Endothelial cell of umbilical vein (primary cell): ENCODE measurements around the gene EN2. TPM values are rescaled to one million over a fixed set of nuclear protein-coding genes. Genes with fewer than 3 reads are reported as not detected.
A peak's percentile ranks its signal among the peaks of the same experiment; 100 is the strongest.

Experiments
- BruUV-seq: library from RNA; stranded (reverse); fragments of 400-500 nt; replicated peaks from 2 replicates; lab custom pipeline; 2021; lab: Mats Ljungman, UMichigan
- CTCF ChIA-PET: fragments of 300-600, 350-600 bp; sonication (Branson Sonifier 250); formaldehyde crosslinking; loops from one replicate; lab custom pipeline; 2021; ENCODE audit warnings: antibody characterized with exemption, inconsistent platforms; lab: Charles Lee
- POLR2A ChIA-PET: fragments of 300-600, 350-600 bp; sonication (Branson Sonifier 250); formaldehyde crosslinking; loops from one replicate; lab custom pipeline; 2021; ENCODE audit warnings: antibody characterized with exemption, inconsistent platforms; lab: Charles Lee
- DNase-seq: peaks from one replicate; pipeline ENCODE4 v3.0.0-alpha.2; 2011; ENCODE audit warnings: low read depth, low spot score
- FAIRE-seq: peaks from 2 replicates; lab custom pipeline; 2011; peaks lifted over from hg19 to GRCh38; lab: Jason Lieb, UNC
- H2AFZ ChIP-seq: 2 replicates; pipeline ENCODE4 v1.6.0; 2012; ENCODE audit warnings: low read depth, low read length, control low read depth, inconsistent platforms
- H3K27ac ChIP-seq: 2 replicates; pipeline ENCODE4 v1.5.1; 2011; ENCODE audit warnings: low read depth, mild to moderate bottlenecking, control low read depth, low read length, moderate library complexity; ENCODE audit not compliant: insufficient read depth
- H3K27me3 ChIP-seq, 2 experiments: 2 replicates each; pipeline versions ENCODE4 v1.6.0 to v1.6.1; 2011; ENCODE audit warnings: low read length in 2 of 2, mixed read lengths in 1 of 2; ENCODE audit not compliant: control insufficient read depth in 2 of 2, insufficient read depth in 2 of 2
- H3K36me3 ChIP-seq, 2 experiments: 2 replicates in 1 of 2; 3 replicates in 1 of 2; pipeline ENCODE4 v1.5.1; 2011; ENCODE audit warnings: low read length in 2 of 2, mild to moderate bottlenecking in 1 of 2, moderate library complexity in 1 of 2; ENCODE audit not compliant: control insufficient read depth in 2 of 2, insufficient read depth in 2 of 2; ENCODE audit errors: extremely low read depth in 1 of 2
- H3K4me1 ChIP-seq: 3 replicates; pipeline ENCODE4 v1.5.1; 2011; ENCODE audit warnings: mild to moderate bottlenecking, low read length; ENCODE audit not compliant: control insufficient read depth, insufficient read depth; ENCODE audit errors: extremely low read depth
- H3K4me2 ChIP-seq: 2 replicates; pipeline ENCODE4 v1.6.1; 2011; ENCODE audit warnings: low read length, control low read depth, mixed read lengths; ENCODE audit not compliant: insufficient read depth
- H3K4me3 ChIP-seq, 3 experiments: fragments of 200-600 bp in 1 of 3; sonication (generic), shearing (Covaris generic) in 1 of 3; replicated peaks in 1 of 3; 2 replicates each; pipeline ENCODE4 v1.5.1; 2011 to 2016; ENCODE audit warnings: control low read depth in 3 of 3, low read length in 3 of 3, mild to moderate bottlenecking in 2 of 3, inconsistent platforms in 1 of 3, low read depth in 1 of 3, moderate library complexity in 1 of 3; ENCODE audit not compliant: insufficient read depth in 1 of 3
- H3K79me2 ChIP-seq: 2 replicates; pipeline ENCODE4 v1.6.0; 2012; ENCODE audit warnings: low read length, inconsistent platforms; ENCODE audit not compliant: control insufficient read depth, insufficient read depth
- H3K9ac ChIP-seq: replicated peaks from 2 replicates; pipeline ENCODE3; 2011; ENCODE audit warnings: low read length, control low read depth; ENCODE audit not compliant: insufficient read depth; ENCODE audit errors: extremely low read depth
- H3K9me1 ChIP-seq: replicated peaks from 3 replicates; pipeline ENCODE4 v1.6.0; 2011; ENCODE audit warnings: mild to moderate bottlenecking, low read length; ENCODE audit not compliant: control insufficient read depth, insufficient read depth; ENCODE audit errors: extremely low read depth
- H3K9me3 ChIP-seq: replicated peaks from 2 replicates; pipeline ENCODE4 v1.5.1; 2012; ENCODE audit warnings: low read length, inconsistent platforms; ENCODE audit not compliant: control insufficient read depth, insufficient read depth
- H4K20me1 ChIP-seq: replicated peaks from 2 replicates; pipeline ENCODE3; 2011; ENCODE audit warnings: mild to moderate bottlenecking, low read length; ENCODE audit not compliant: control insufficient read depth, insufficient read depth; ENCODE audit errors: extremely low read depth
- EZH2 ChIP-seq: IDR thresholded peaks from 2 replicates; pipeline ENCODE4 v1.6.1; 2012; ENCODE audit warnings: borderline replicate concordance, low read depth, mild to moderate bottlenecking, moderate library complexity, low read length, inconsistent platforms; ENCODE audit not compliant: severe bottlenecking
- GATA2 ChIP-seq: IDR thresholded peaks from 2 replicates; pipeline ENCODE4 v1.7.0; 2011; ENCODE audit warnings: low read depth, mild to moderate bottlenecking, moderate library complexity, mixed read lengths, low read length; ENCODE audit not compliant: insufficient read length, insufficient read depth
- MAX ChIP-seq: IDR thresholded peaks from 2 replicates; pipeline ENCODE4 v1.6.1; 2011; ENCODE audit not compliant: insufficient read depth, insufficient read length
- MYC ChIP-seq: IDR thresholded peaks from one replicate; pipeline ENCODE4 v1.6.1; 2011; ENCODE audit warnings: mild to moderate bottlenecking, low read depth, low read length
- POLR2A ChIP-seq: IDR thresholded peaks from 2 replicates; pipeline ENCODE4 v1.6.1; 2012; ENCODE audit warnings: low read depth, mild to moderate bottlenecking, control low read depth, low read length
- dilution Hi-C: fragments of 300-500 bp; cut with MboI; formaldehyde crosslinking; loops from one replicate; pipeline ENCODE4 v1.15.0; 2019; ENCODE audit warnings: low sequenced_read_pairs; ENCODE audit not compliant: extremely low pct_ligation_motif_present
- intact Hi-C: fragments of 100-400 bp; cut with micrococcal nuclease; formaldehyde crosslinking; loops from one replicate; pipeline ENCODE4 v1.10.0; 2022
- polyA plus RNA-seq, 4 experiments: library from polyadenylated mRNA; depleted of rRNA in 3 of 4; stranded (reverse) in 3 of 4; unstranded in 1 of 4; fragments of >200 nt; gene quantifications; 2 replicates each; pipeline versions ENCODE4 v1.2.1 to v1.2.3, GENCODE V29; 2011 to 2012; ENCODE audit warnings: missing spikeins in 1 of 4
- total RNA-seq: library from RNA; stranded (reverse); gene quantifications from 2 replicates; pipeline ENCODE4 v1.2.3, GENCODE V29; 2021

Gene EN2
- total and polyA plus RNA-seq, 2 donors (not counting 3 experiments of a cell fraction or from before 2014, with no cell fraction given): not detected

GRCh38 chr7:155458878-155459699, 1.2 kb downstream of the EN2 start:
- H3K79me2 ChIP-seq: no peaks in the 10 kb centered on the region
- H3K9me3 ChIP-seq: no peaks in the 10 kb centered on the region
- H2AFZ ChIP-seq: no peak overlapping the region
- H3K27ac ChIP-seq: no peak overlapping the region
- no peaks in the 10 kb centered on the region for H3K4me1 ChIP-seq
- dilution Hi-C loops (no loop called here), intact Hi-C loops (loop anchor here (5.0 to 10.0 kb wide), 5 partner anchors 73 to 457 kb away; partner anchors contain the start of gene PAXIP1)
- H3K4me2 ChIP-seq: no peak overlapping the region
- H3K27me3 ChIP-seq: peaks cover 77 to 96% of the 10 kb centered on the region in 2 experiments
- ChIA-PET POLR2A (no interaction called here), CTCF (no interaction called here)
- no peaks in the 10 kb centered on the region for H3K36me3 ChIP-seq
- no TSS peak for BruUV-seq
- H4K20me1 ChIP-seq: no peaks in the 10 kb centered on the region
- no peaks in the 10 kb centered on the region for H3K9me1 ChIP-seq
- no peak overlapping the region for H3K4me3 ChIP-seq
- TF ChIP-seq GATA2: no peak
- no peak for TF ChIP-seq MYC
- TF ChIP-seq EZH2: peak; percentile 95
- no peak overlapping the region for H3K9ac ChIP-seq
- DNase-seq (no peak), FAIRE-seq (no peak)

- TF ChIP-seq MAX: no peak
- no peak for TF ChIP-seq GATA2
- TF ChIP-seq EZH2: peak; percentile 50
- no peak for TF ChIP-seq POLR2A
- TF ChIP-seq MYC: no peak
- H3K9me3 ChIP-seq: no peaks in the 10 kb centered on the region
- ChIA-PET POLR2A (no interaction called here), CTCF (no interaction called here)
- no peak overlapping the region for H3K4me2 ChIP-seq
- H4K20me1 ChIP-seq: no peaks in the 10 kb centered on the region
- FAIRE-seq (no peak), DNase-seq (no peak)
- H3K9ac ChIP-seq: no peak overlapping the region
- BruUV-seq: no TSS peak
- H3K27me3 ChIP-seq: peaks cover 76 to 96% of the 10 kb centered on the region in 2 experiments
- H2AFZ ChIP-seq: no peak overlapping the region
- H3K27ac ChIP-seq: no peak overlapping the region
- H3K9me1 ChIP-seq: no peaks in the 10 kb centered on the region
- no peaks in the 10 kb centered on the region for H3K79me2 ChIP-seq
- dilution Hi-C loops (no loop called here), intact Hi-C loops (loop anchor here (5.0 to 10.0 kb wide), 6 partner anchors 52 to 458 kb away; partner anchors contain the start of gene PAXIP1)
- no peaks in the 10 kb centered on the region for H3K4me1 ChIP-seq
- H3K36me3 ChIP-seq: no peaks in the 10 kb centered on the region
- no peak overlapping the region for H3K4me3 ChIP-seq
Observed at GRCh38 chr7:155459700-155460461, 2.0 kb downstream of the EN2 start.
